Testis (tissue), 2 donors: ENCODE measurements around the gene GPR17.
A peak's percentile ranks its signal among the peaks of the same experiment; 100 is the strongest.

ENCODE experiments used
- CTCF ChIP-seq, 3 experiments: fragments of 450-650 bp in 2 of 3; fragments of 200-600 bp in 1 of 3; sonication (generic) in 1 of 3; IDR thresholded peaks; one replicate each; pipeline ENCODE4 v1.5.1; 2016 to 2019; ENCODE audit warnings: antibody characterized with exemption in 3 of 3, mild to moderate bottlenecking in 2 of 3, moderate library complexity in 1 of 3
- POLR2A ChIP-seq: fragments of 450-650 bp; IDR thresholded peaks from one replicate; pipeline ENCODE4 v1.6.1; 2017; ENCODE audit warnings: antibody characterized with exemption, mild to moderate bottlenecking, moderate library complexity

DNA sequence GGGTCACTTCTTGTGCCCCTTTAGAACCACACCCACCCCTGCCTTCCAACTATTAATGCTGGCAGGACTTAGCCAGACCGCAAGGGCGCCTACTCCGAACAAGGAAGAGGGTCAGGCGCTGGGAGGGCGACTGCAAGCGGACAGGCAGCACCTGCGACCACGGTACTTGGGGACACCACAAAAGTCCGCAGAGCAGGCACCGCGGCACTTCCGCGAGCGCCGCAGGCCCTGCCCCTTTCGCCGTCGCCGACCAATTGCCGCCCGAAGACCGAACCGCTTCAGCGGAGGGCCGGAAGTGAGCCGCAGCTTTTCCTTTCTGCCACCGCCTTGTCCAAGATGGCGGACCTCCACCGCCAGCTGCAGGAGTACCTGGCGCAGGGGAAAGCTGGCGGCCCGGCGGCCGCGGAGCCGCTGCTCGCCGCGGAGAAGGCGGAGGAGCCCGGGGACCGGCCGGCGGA, 55.3 kb downstream of the GPR17 start, which contains the start of gene SFT2D3:
- TF ChIP-seq POLR2A, result peak; percentile 45
- no peak for TF ChIP-seq CTCF (IDR thresholded peaks at IDR 0.05)
